HG02981 (cell line): ENCODE data around the gene VWC2.

Experiments used
- ATAC-seq: cut with Tn5 transposase; IDR thresholded peaks from one replicate; pipeline ENCODE4 v1.9.1; 2021; ENCODE audit warnings: mild to moderate bottlenecking, moderate library complexity; ENCODE audit not compliant: unreplicated experiment

The VWC2 gene

GRCh38 chr7:49927631-49928030 is 154.2 kb downstream of the VWC2 start:
- ATAC-seq: no peak

GRCh38 chr7:49928787-49929186 is 155.3 kb downstream of the VWC2 start:
- ATAC-seq: no peak

DNA sequence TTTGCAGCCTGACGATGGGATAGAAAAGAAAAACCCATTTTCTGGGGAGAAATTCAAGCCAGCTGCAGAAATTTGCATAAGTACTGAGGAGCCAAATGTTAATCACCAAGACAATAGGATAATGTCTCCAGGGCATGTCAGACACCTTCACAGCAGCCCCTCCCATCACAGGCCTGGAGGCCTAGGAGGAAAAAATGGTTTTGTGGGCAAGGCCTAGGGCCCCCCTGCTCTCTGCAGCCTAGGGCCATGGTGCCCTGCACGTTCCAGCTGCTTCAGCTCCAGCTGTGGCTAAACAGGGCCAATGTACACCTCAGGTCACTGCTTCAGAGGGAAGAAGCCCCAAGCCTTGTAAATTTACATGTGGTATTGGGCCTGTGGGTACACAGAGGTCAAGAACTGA is 158.2 kb downstream of the VWC2 start:
- no peak for ATAC-seq

DNA sequence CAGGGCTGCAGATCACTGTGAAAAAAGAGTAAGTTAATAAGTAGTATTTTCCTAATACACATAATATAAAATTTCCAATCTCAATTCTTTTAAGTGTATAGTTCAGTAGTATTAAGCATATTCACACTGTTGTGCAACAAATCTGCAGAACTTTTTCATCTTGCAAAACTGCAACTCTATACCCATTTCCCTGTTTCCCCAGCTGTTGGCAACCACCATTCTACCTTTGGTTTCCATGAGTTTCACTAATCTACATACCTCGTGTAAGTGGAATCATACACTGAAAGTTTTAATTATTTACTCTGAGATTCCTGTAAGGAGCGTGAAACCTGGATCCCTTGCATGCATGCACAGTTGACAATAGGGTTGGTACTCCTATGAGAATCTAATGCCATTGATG is 164.2 kb downstream of the VWC2 start:
- ATAC-seq: no peak
